H54 (cell line): ENCODE data around the gene DGKI.

Experiments used
- DNase-seq: peaks from one replicate; pipeline ENCODE4 v3.0.0; 2011; ENCODE audit warnings: low spot score, mixed read lengths; ENCODE audit not compliant: insufficient read length
- FAIRE-seq: peaks from 3 replicates; lab custom pipeline; 2011; peaks lifted over from hg19 to GRCh38; lab: Jason Lieb, UNC
- POLR2A ChIP-seq: IDR thresholded peaks from 2 replicates; pipeline ENCODE4 v1.6.1; 2011; ENCODE audit warnings: low read depth, mild to moderate bottlenecking, low read length

Gene DGKI

DNA sequence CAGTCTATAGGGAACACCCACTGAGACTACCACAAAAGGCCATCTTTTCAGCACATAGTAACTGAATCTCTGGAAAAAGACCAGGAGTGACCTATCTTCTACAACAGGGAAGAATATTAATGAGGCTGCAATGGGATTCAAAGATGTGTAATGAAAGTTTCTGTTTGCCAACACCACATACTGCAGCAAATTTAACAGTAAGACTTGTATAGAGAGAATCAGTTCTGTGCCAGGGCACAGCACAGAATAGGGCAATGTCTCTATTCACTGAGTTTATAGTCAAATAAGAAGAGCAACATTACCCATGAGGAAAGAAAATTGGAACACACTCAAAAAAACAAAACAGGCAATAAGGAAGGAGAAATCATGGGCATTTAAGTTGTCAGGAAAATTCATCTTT lies 411.8 kb downstream of the DGKI start:
- FAIRE-seq (no peak), DNase-seq (no peak)
- no peak for TF ChIP-seq POLR2A

- FAIRE-seq (no peak), DNase-seq (no peak)
- no peak for TF ChIP-seq POLR2A
Observed at GRCh38 chr7:137434530-137434929, 412.2 kb downstream of the DGKI start.

- DNase-seq (no peak), FAIRE-seq (no peak)
- no peak for TF ChIP-seq POLR2A
Observed at GRCh38 chr7:137423321-137423720, 423.5 kb downstream of the DGKI start.

DNA sequence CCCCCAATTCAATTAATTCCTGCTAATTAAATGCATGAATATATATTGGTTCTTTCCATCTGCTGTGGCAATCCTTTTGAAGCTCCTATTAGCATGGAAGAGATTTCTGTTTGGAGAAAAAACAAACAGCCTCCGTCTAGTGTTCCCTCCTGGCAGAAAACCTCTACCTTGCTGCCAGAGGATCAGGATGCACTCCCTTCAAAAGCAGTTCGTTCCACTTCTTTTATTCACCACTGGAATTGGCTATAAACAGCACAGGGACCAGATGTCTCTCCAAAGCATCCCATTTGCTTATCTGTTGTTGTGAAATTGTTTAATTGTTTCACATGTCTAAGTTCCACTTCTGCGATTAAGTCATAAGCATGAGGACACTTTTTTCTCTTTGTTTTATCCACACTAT lies 425.4 kb downstream of the DGKI start:
- TF ChIP-seq POLR2A = no peak
- no peak for FAIRE-seq
- DNase-seq = no peak

GRCh38 chr7:137418841-137419240 lies 427.9 kb downstream of the DGKI start:
- FAIRE-seq (no peak), DNase-seq (no peak)
- no peak for TF ChIP-seq POLR2A

- no peak for DNase-seq
- TF ChIP-seq POLR2A = no peak
- no peak for FAIRE-seq
Observed at GRCh38 chr7:137417464-137417863, 429.3 kb downstream of the DGKI start.

GRCh38 chr7:137413901-137414300 lies 432.9 kb downstream of the DGKI start:
- FAIRE-seq (no peak), DNase-seq (no peak)
- TF ChIP-seq POLR2A = no peak

DNA sequence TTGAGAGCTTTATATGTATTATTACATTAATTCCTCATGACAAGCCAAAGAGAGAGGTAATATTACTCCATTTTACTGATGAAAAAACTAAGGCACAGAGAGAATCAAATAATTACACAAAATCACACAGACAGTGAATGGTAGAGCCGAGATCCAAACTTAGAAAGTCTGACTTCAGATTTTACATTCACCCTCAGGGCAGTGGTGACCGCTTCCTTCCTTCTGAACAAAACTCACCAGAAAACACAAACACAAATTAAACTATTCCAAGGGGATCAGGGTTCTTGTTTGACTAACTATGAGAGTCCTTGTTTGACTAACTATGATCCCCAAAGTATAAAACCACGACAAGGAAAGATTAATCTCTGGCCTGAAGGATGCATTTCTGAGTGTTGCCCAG lies 435.3 kb downstream of the DGKI start:
- FAIRE-seq = no peak
- no peak for DNase-seq
- no peak for TF ChIP-seq POLR2A

- no peak for TF ChIP-seq POLR2A
- DNase-seq = no peak
- no peak for FAIRE-seq
Observed at GRCh38 chr7:137408126-137408525, 438.6 kb downstream of the DGKI start.

GRCh38 chr7:137407078-137407477 lies 439.7 kb downstream of the DGKI start:
- no peak for FAIRE-seq
- TF ChIP-seq POLR2A = no peak
- DNase-seq = no peak

DNA sequence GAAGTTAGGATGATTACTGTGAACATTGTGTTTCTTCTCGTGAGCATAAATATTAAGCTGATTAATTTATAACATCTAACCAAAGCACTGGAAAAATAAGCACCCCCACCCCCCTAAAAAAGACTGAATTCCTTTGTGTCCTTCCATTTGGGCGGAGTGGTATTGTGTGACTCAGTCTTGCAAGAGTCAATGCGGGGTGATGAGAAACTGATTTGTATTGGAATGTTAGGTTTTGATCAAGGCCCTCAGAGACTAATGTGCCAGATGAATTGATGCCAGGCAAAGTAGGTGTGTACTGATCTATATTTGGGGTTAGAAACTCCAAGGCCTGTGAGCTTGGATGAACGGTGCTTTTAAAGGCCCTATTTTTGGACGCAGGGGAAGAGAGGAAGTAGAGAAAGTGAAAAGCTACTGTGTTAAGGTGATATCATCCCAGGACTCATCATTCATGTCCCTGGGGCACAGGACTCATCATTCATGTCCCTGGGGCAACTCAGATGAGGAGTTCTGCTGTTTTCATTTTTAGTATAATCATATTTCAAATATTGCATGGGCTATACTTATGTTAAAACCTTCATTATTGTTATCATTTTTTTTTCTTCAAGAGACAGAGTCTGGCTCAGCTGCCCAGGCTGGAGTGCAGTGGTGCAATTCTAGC lies 442.0 kb downstream of the DGKI start:
- no peak for TF ChIP-seq POLR2A
- DNase-seq (no peak), FAIRE-seq (no peak)

DNA sequence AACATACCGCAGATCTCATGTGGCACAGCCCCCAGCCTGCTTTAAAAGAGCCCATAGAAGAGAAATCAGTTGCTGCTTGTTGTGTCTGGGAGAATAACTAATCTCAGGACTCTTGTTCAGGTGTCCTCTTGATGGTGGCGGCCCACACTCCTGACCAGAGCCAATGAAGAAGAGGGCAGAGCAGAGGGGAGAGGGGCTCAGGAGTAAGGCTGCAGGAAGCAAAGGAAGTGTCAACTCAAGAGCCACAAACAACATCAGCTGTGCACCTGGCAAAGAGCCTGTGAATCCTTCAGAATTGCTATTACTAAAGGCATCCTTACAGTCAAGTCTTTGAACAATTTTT lies 443.4 kb downstream of the DGKI start:
- DNase-seq = no peak
- FAIRE-seq = no peak
- no peak for TF ChIP-seq POLR2A

- TF ChIP-seq POLR2A = no peak
- FAIRE-seq (no peak), DNase-seq (no peak)
Observed at GRCh38 chr7:137402536-137403352, 444.0 kb downstream of the DGKI start.

DNA sequence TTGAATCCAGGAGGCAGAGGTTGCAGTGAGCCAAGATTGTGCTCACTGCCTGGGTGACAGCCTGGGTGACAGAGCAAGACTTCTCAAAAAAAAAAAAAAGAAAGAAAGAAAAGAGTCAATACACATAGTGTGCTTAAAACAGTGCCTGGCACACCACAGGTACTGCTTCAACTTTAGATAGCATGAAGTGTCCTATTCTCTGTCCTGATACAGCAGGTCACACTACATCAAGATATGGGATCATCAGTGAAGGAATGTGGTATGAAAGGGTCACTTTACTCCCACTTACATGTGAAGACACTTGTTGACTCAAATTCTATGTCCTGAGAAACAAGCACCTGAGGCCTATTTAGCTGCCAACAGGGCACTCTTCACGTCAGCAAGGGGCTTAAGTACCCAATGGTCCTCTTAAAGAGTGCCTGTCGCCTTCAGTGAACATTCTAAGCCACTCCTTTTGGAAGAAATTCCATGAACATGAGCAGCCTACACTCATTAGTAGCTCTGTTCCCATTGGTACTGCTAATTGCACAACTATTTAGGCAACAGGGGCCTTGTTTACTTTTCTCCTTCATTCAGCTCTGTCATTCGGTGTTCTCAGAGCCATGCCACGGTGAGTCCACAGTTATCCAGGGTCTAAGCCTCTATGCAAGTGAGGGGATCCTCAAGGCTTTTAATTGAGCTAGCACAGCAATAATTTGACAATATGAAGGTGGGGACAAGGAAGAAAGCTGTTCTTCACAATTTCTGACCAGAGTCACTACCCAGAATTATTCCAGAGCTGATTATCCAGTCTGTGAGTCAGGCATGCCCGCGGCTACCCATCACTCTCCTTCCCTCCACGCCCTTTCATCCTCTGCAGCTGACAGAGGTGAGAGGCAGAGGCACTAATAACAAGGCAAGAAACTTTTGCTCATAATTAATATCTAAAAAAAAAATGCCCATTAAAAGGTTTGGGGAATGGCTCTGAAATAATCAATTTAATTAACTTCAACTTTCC lies 446.6 kb downstream of the DGKI start:
- FAIRE-seq (no peak), DNase-seq (no peak)
- TF ChIP-seq POLR2A = no peak
